Gastrocnemius medialis (tissue), 4 donors: ENCODE measurements around the gene KDM6A.

Experiments used
- CTCF ChIP-seq, 5 experiments: fragments of 450-650 bp in 3 of 5; fragments of 200-600 bp in 2 of 5; sonication (generic) in 2 of 5; IDR thresholded peaks in 4 of 5; conservative IDR thresholded peaks in 1 of 5; 1 replicate in 4 of 5; 2 replicates in 1 of 5; pipeline ENCODE4 v1.5.1; 2016 to 2019; ENCODE audit warnings: antibody characterized with exemption in 5 of 5, mild to moderate bottlenecking in 3 of 5, moderate library complexity in 3 of 5
- POLR2A ChIP-seq, 2 donors: fragments of 450-650 bp; IDR thresholded peaks; one replicate each; pipeline ENCODE4 v1.6.1; 2017; ENCODE audit warnings: antibody characterized with exemption in 2 of 2, mild to moderate bottlenecking in 2 of 2, moderate library complexity in 2 of 2

GRCh38 chrX:44922980-44923379 lies 50.0 kb downstream of the KDM6A start:
- no peak for TF ChIP-seq CTCF (IDR thresholded peaks at IDR 0.05 in 4 of 5, conservative IDR thresholded peaks at IDR 0.05 in 1 of 5)
- TF ChIP-seq POLR2A (IDR thresholded peaks at IDR 0.05) = no peak
